ENCODE measurements around the gene PHOSPHO1.

GRCh38 chr17:49198211-49198610 is 32.4 kb downstream of the PHOSPHO1 start:
- TF ChIP-seq CTCF (IDR thresholded peaks at IDR 0.05) (no peak), ZFX (IDR thresholded peaks at IDR 0.05; ENCODE audit: borderline replicate concordance) (no peak)
